ENCODE data around the gene PRKCI.
"Not testable (repeated sequence)": the region's sequence is repeated elsewhere in the genome, so short reads cannot be mapped to it uniquely, and the experiment has no call there.

The PRKCI gene

GRCh38 chr3:170338690-170339340 is 116.6 kb downstream of the PRKCI start:
- in situ Hi-C loops (cut with MboI; ENCODE audit: low sequenced_read_pairs), result no loop called here

- in situ Hi-C loops (cut with MboI; ENCODE audit: low sequenced_read_pairs), result not testable (repeated sequence)
Measured at GRCh38 chr3:170342273-170342672, 120.0 kb downstream of the PRKCI start.

DNA sequence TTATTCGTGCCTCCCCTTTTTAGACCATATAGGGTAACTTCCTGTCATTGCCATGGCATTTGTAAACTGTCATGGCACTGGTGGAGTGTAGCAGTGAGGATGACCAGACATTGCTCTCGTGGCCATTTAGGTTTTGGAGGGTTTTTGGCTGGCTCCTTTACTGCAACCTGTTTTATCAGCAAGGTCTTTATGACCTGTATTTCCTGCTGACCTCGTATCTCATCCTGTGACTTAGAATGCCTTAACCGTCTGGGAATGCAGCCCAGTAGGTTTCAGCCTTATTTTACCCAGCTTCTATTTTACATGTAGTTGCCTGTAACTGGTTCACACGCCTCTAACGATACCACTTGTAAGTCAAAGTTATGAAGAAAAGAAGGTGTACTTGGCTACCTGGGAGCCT is 121.6 kb downstream of the PRKCI start:
- in situ Hi-C loops (cut with MboI; ENCODE audit: low sequenced_read_pairs), result not testable (repeated sequence)

DNA sequence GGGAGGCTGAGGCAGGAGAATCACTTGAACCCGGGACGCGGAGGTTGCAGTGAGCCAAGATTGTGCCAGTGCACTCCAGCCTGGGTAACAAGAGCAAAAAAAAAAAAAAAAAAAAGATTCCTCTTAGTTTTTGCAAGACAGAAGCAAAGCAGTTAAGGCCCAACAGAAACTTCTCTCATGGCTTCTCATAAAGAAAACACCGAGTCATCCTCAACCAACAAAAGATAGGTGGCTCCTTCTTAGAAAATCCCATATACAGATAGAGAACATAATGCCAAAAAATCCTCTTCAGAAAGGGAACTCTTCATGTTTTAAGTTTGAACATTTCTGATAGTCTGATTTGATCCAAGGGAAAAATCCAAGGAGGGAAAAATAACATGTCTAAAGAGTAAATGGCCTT is 122.7 kb downstream of the PRKCI start:
- in situ Hi-C loops (cut with MboI; ENCODE audit: low sequenced_read_pairs), result no loop called here

DNA sequence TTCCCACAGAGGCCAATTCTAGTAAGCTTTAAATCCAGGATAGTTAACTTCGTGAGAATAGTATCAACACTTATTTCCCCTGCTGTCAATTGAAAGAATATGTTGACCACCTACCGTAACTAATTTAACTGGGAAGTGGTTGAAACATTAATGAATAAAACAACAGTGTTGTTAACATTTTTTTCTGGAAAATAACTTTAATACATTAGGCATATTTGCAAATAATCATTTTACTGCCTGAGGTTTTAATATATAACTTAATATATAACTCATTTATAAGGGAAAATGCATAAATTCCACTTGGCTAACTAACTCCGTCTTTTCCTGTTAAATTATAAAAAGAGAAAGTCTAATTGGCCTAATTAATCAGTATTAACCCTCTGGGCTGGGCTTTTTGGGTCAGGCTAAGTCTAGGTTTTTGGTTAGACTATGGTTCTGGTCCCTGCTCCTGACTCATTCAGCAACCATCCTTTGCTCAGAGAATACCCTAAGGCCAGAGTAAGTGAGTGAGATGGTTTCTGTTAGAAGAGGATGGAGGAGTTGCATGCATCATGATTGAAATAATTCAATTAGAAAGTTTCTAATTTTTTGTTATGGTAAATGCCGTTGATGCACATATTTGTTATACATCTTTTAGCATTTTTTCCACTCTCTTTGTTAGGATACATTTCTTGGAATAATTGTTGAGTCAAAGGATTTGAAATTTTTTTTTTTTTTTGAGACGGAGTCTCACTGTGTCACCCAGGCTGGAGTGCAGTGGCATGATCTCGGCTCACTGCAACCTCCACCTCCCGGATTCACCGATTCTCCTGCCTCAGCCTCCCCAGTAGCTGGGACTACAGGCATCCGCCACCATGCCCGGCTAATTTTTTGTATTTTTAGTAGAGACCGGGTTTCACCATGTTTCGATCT is 124.5 kb downstream of the PRKCI start:
- in situ Hi-C loops (cut with MboI; ENCODE audit: low sequenced_read_pairs), result no loop called here

GRCh38 chr3:170350515-170351413 is 128.5 kb downstream of the PRKCI start:
- in situ Hi-C loops (cut with MboI; ENCODE audit: low sequenced_read_pairs), result no loop called here

DNA sequence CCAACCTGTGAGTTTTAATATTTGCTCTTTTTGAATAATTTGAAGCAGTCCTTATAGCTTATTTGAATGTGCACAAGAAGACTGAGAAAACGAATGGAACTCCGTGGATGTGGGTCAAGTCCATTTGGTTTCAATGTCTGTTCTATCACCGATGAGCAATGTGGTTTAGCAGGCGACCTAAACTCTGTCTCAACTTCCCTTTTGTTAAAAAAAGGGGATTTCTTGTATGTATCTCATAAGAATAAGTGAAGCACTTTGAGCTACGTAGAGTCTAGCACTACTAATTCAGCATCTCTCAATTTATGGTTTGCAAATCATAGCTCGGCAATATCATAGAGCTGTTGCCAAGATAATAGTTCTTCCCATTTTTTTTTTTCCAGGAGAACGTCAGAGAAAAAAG is 130.7 kb downstream of the PRKCI start:
- in situ Hi-C loops (cut with MboI; ENCODE audit: low sequenced_read_pairs), result no loop called here

GRCh38 chr3:170353485-170353884 is 131.3 kb downstream of the PRKCI start:
- in situ Hi-C loops (cut with MboI; ENCODE audit: low sequenced_read_pairs), result no loop called here

GRCh38 chr3:170354760-170355159 is 132.5 kb downstream of the PRKCI start:
- in situ Hi-C loops (cut with MboI; ENCODE audit: low sequenced_read_pairs), result no loop called here

Data from HL-60/S4 treated with retinoic acid at 250 ng/mL for 4 days and 3 days (cell line).